Measurements from ENCODE around the gene RERE.

GRCh38 chr1:8702850-8703810 is 114.3 kb downstream of the RERE start:
- peak; percentile 82 for TF ChIP-seq POLR2A (IDR thresholded peaks at IDR 0.05; ENCODE audit: low read depth, low read length)
- TF ChIP-seq POLR2AphosphoS5 (IDR thresholded peaks at IDR 0.05; ENCODE audit: low read depth, low read length), result 0 out of 2 replicates have a peak, but pooled peaks have one; percentile 34
- peak; percentile 39; the same call in 1 of the 2 replicates for TF ChIP-seq TAF1 (IDR thresholded peaks at IDR 0.05; ENCODE audit: borderline replicate concordance, low read depth, low read length)
